Esophagus squamous epithelium (tissue), 5 donors: ENCODE results near the gene ACTN2. TPM values are rescaled to one million over a fixed set of nuclear protein-coding genes. Genes with fewer than 3 reads are reported as not detected.

Experiments used
- DNase-seq: peaks from one replicate; lab custom pipeline; 2025; lab: John Stamatoyannopoulos, UW
- H3K27ac ChIP-seq, 4 donors: fragments of 200-600 bp; sonication (generic); one replicate each; pipeline ENCODE4 v1.5.1; 2016 to 2019; ENCODE audit warnings: mild to moderate bottlenecking in 1 of 4
- H3K27me3 ChIP-seq, 4 donors: fragments of 200-600 bp; sonication (generic); 1 replicate in 3 of 4; 2 replicates in 1 of 4; pipeline versions ENCODE4 v1.5.1 to v1.6.0; 2017 to 2021; ENCODE audit warnings: antibody characterized with exemption in 1 of 4
- H3K36me3 ChIP-seq, 3 donors: fragments of 200-600 bp; sonication (generic); one replicate each; pipeline ENCODE4 v1.5.1; 2016 to 2019
- H3K4me1 ChIP-seq, 3 donors: fragments of 200-600 bp; sonication (generic); one replicate each; pipeline ENCODE4 v1.5.1; 2017 to 2019
- H3K4me3 ChIP-seq, 4 donors: fragments of 200-600 bp; sonication (generic); 1 replicate in 3 of 4; 2 replicates in 1 of 4; pipeline ENCODE4 v1.5.1; 2016 to 2019; ENCODE audit warnings: mild to moderate bottlenecking in 2 of 4, moderate library complexity in 1 of 4
- H3K9me3 ChIP-seq, 3 donors: fragments of 200-600 bp; sonication (generic); one replicate each; pipeline ENCODE4 v1.5.1; 2016 to 2019
- CTCF ChIP-seq, 6 experiments: fragments of 450-650 bp in 4 of 6; fragments of 200-600 bp in 2 of 6; sonication (generic) in 2 of 6; IDR thresholded peaks; one replicate each; pipeline ENCODE4 v1.5.1; 2016 to 2019; ENCODE audit warnings: antibody characterized with exemption in 6 of 6, mild to moderate bottlenecking in 4 of 6, moderate library complexity in 4 of 6
- POLR2A ChIP-seq, 4 donors: fragments of 450-650 bp; IDR thresholded peaks; one replicate each; pipeline ENCODE4 v1.6.1; 2017; ENCODE audit warnings: antibody characterized with exemption in 4 of 4, mild to moderate bottlenecking in 4 of 4, moderate library complexity in 3 of 4
- WGBS, 2 donors: methylation state at CpG; one replicate each; pipeline ENCODE4 v1.1.5; 2018; 5-methylcytosine and 5-hydroxymethylcytosine counted together
- intact Hi-C: fragments of 100-400 bp; cut with DNase I; formaldehyde crosslinking; loops from one replicate; pipeline ENCODE4 v1.15.0; 2022
- total RNA-seq, 4 donors: library from RNA; depleted of rRNA; stranded (reverse); fragments of >200 nt; gene quantifications; one replicate each; pipeline ENCODE4 v1.1.0, GENCODE V29; 2016
- donor health status: DM: yes; HTN: yes; CAD: no.

The ACTN2 gene
- total RNA-seq, 4 donors from 2014 or later = 0.47 to 1.3 TPM; not detected in 2

DNA sequence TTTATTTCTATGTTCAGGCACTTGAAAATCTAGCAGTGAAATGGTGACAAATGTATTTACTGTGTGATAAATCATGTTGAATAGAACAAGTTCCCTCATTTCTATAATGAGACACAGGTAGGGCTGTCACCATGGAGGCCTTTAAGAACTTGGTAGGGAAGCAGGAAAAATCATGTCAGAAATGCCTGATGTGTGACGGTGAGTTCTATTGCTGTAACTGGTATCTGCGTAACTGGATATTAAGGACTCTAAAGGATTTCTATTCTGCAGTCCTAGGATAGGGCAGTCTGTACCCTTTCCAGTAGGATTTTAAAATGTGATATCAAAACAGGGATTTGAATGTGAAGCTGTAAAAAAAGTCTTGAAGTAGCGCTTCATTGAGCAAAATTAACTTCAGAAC lies 15.5 kb downstream of the ACTN2 start:
- TF ChIP-seq CTCF (IDR thresholded peaks at IDR 0.05) (no peak), POLR2A (IDR thresholded peaks at IDR 0.05) (no peak)
- DNase-seq = no peak
- no peaks in the 10 kb centered on the region for H3K4me1 ChIP-seq

GRCh38 chr1:236702791-236703394 lies 16.6 kb downstream of the ACTN2 start:
- H3K9me3 ChIP-seq = no peaks in the 10 kb centered on the region
- no peaks in the 10 kb centered on the region for H3K27me3 ChIP-seq
- H3K4me1 ChIP-seq = no peaks in the 10 kb centered on the region
- no peaks in the 10 kb centered on the region for H3K36me3 ChIP-seq
- TF ChIP-seq CTCF (IDR thresholded peaks at IDR 0.05) = no peak
- TF ChIP-seq POLR2A (IDR thresholded peaks at IDR 0.05) = no peak
- DNase-seq = no peak
- H3K27ac ChIP-seq = no peak overlapping the region
- intact Hi-C loops = no loop called here
- no peak overlapping the region for H3K4me3 ChIP-seq
- WGBS, 2 donors = 78 to 79% methylated on average over 3 of the region's 3 CpGs

More for the DNA sequence above, 15.5 kb downstream of the ACTN2 start:
- H3K9me3 ChIP-seq = no peaks in the 10 kb centered on the region
- WGBS, 2 donors = 89% methylated on average over 3 of the region's 3 CpGs
- intact Hi-C loops = no loop called here
- H3K36me3 ChIP-seq = no peaks in the 10 kb centered on the region
- no peak overlapping the region for H3K4me3 ChIP-seq
- no peaks in the 10 kb centered on the region for H3K27me3 ChIP-seq
- no peak overlapping the region for H3K27ac ChIP-seq

DNA sequence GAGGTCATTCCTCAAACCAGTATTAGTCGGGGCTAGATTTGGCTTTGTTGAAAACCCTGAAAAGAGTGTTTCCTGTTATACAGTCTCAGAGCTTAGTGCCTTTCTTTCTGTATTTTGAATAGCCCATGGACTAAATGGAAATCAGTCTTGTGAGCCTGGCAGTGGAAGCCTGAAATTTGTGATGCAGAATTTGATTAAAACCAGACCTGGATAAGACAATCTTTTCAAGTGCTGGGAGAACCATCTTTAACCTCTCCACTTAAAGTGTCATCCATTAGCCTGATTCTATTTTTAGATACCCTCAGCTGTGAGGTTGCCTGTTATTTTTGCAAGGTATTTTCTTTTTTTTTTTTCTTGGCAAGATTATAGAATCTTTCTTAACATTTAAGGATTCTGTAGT lies 19.5 kb downstream of the ACTN2 start:
- TF ChIP-seq CTCF (IDR thresholded peaks at IDR 0.05) (no peak), POLR2A (IDR thresholded peaks at IDR 0.05) (no peak)
- no peak overlapping the region for H3K4me3 ChIP-seq
- H3K4me1 ChIP-seq = no peaks in the 10 kb centered on the region
- DNase-seq = no peak
- intact Hi-C loops = no loop called here
- no peaks in the 10 kb centered on the region for H3K9me3 ChIP-seq
- H3K27ac ChIP-seq = no peak overlapping the region
- 67 to 73% methylated on average over 1 of the region's 1 CpG for WGBS, 2 donors
- no peaks in the 10 kb centered on the region for H3K36me3 ChIP-seq
- H3K27me3 ChIP-seq = no peaks in the 10 kb centered on the region

DNA sequence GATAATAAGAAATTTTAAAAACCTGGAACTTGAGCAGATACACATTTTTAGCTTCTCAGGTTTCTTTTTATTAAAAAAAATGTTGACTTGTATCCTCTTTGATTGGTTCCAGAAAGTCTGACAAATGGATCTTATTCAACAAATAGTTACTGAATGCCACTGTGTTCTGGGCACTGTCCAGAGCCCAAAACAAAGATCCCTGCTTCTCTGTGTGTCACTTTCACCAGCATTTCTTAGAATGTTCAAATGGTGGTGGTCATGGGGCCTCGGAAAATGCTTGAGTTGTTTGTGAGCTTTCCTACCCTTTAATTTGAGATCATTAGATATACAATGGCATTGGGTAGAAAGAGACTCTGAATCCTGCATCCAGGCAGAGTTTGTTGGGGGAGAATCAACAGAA lies 19.9 kb downstream of the ACTN2 start:
- intact Hi-C loops = no loop called here
- no peaks in the 10 kb centered on the region for H3K4me1 ChIP-seq
- no peaks in the 10 kb centered on the region for H3K27me3 ChIP-seq
- H3K9me3 ChIP-seq = no peaks in the 10 kb centered on the region
- no peak for DNase-seq
- 71 to 93% methylated on average over 1 of the region's 1 CpG for WGBS, 2 donors
- H3K4me3 ChIP-seq = no peak overlapping the region
- TF ChIP-seq CTCF (IDR thresholded peaks at IDR 0.05) = no peak
- TF ChIP-seq POLR2A (IDR thresholded peaks at IDR 0.05) = no peak
- H3K36me3 ChIP-seq = no peaks in the 10 kb centered on the region
- H3K27ac ChIP-seq = no peak overlapping the region

DNA sequence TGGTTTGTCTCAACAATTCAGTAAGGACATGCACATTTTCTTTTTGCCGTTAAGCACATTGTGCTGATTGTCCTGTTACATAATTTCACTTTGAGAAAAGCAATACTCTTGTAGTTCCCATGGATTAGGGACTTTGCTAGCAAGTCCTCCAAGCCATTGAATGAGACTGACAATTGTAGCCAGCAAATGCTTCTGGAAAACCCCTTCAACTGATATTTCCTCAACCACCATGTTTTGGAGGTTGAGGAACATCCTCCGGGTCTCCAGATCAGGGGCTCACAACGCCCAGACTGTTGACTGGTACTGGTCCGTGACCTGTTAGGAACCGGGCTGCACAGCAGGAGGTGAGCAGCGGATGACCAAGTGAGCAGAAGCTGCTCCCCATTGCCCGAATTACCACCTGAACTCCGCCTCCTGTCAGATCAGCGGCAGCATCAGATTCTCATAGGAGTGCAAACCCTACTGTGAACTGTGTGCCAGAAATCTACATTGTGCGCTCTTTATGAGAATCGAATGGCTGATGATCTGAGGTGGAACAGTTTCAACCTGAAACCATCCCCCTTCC lies 24.1 kb downstream of the ACTN2 start:
- intact Hi-C loops = no loop called here
- no peaks in the 10 kb centered on the region for H3K9me3 ChIP-seq
- WGBS, 2 donors = 62 to 71% methylated on average over 10 to 11 of the region's 11 CpGs

More for the DNA sequence above, 24.1 kb downstream of the ACTN2 start:
- H3K27me3 ChIP-seq = no peaks in the 10 kb centered on the region
- no peak overlapping the region for H3K27ac ChIP-seq
- no peak overlapping the region for H3K4me3 ChIP-seq
- DNase-seq = no peak
- no peaks in the 10 kb centered on the region for H3K36me3 ChIP-seq
- H3K4me1 ChIP-seq = no peaks in the 10 kb centered on the region
- no peak for TF ChIP-seq CTCF (IDR thresholded peaks at IDR 0.05)
- TF ChIP-seq POLR2A (IDR thresholded peaks at IDR 0.05) = no peak
